PC-9 (cell line): ENCODE measurements around the gene ARHGAP26.

Experiments
- CTCF ChIP-seq: fragments of 200-600 bp; sonication (generic); conservative IDR thresholded peaks from 2 replicates; pipeline ENCODE4 v1.6.1; 2017; ENCODE audit warnings: mixed run types, antibody characterized with exemption, mild to moderate bottlenecking, moderate library complexity
- EZH2 ChIP-seq: fragments of 200-600 bp; sonication (generic); IDR thresholded peaks from 2 replicates; pipeline ENCODE4 v1.8.0; 2017; ENCODE audit warnings: antibody characterized with exemption, low read depth

DNA sequence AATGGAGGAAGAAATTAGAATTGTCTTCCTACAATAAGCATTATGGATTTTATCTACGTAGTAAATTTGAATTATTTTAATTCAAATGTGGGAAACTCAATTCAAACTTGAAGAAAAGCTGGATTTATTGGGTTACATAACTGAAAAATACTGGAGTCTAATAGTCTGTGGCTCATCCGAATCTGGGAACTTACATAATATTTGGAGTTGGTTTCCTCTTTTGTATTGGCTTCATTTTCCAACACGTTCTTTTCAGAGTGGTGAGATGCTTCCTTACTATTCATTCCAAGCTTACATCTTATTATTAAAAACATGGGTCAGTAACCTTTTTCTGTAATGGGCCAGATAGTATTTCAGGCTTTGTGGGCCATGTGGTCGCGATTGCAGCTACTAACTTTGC is 164.8 kb downstream of the ARHGAP26 start:
- no peak for TF ChIP-seq CTCF
- no peak for TF ChIP-seq EZH2
